Measurements from ENCODE around the gene HUNK.

- TF ChIP-seq CTCF (IDR thresholded peaks at IDR 0.05; ENCODE audit: poor library complexity) = no peak
- TF ChIP-seq EZH2 (IDR thresholded peaks at IDR 0.05; ENCODE audit: borderline replicate concordance) = no peak
- no peak for TF ChIP-seq EZH2phosphoT487 (IDR thresholded peaks at IDR 0.05; ENCODE audit: low read depth, severe bottlenecking, unreplicated experiment)
Measured at GRCh38 chr21:31946231-31946630, 73.4 kb downstream of the HUNK start.
